IMR-90 (cell line): ENCODE results near the gene GMEB2. TPM values are rescaled to one million over a fixed set of nuclear protein-coding genes. Genes with fewer than 3 reads are reported as not detected.

Source experiments
- ATAC-seq: fragments of 200-7000 bp; cut with Tn5 transposase; 2 replicates; pipeline ENCODE4 v1.9.1; 2020; ENCODE audit warnings: low read depth, mild to moderate bottlenecking, moderate library complexity
- BruUV-seq: library from RNA; stranded (reverse); fragments of 400-500 nt; replicated peaks from 2 replicates; lab custom pipeline; 2021; lab: Mats Ljungman, UMichigan
- CTCF ChIA-PET: fragments of 300-600 bp; formaldehyde crosslinking; extraction: SDS; loops from one replicate; lab custom pipeline; 2021; ENCODE audit warnings: antibody characterized with exemption; lab: Yijun Ruan, JAX
- POLR2A ChIA-PET: fragments of 300-600 bp; sonication (Branson Sonifier 250); formaldehyde crosslinking; loops from one replicate; lab custom pipeline; 2022; ENCODE audit warnings: antibody characterized with exemption; ENCODE audit not compliant: unreplicated experiment; lab: Charles Lee
- DNase-seq: peaks from one replicate; pipeline ENCODE4 v3.0.0; 2013
- H2AFZ ChIP-seq: replicated peaks from 2 replicates; pipeline ENCODE3; 2013; ENCODE audit warnings: low read length, mild to moderate bottlenecking; ENCODE audit not compliant: poor library complexity
- H2AK5ac ChIP-seq: 2 replicates; pipeline ENCODE4 v1.6.1; 2013; ENCODE audit warnings: low read depth, low read length, inconsistent platforms
- H2AK9ac ChIP-seq: replicated peaks from 2 replicates; pipeline ENCODE3; 2013; ENCODE audit warnings: mild to moderate bottlenecking, low read depth, low read length, moderate library complexity; ENCODE audit not compliant: poor library complexity
- H2BK120ac ChIP-seq: 2 replicates; pipeline ENCODE4 v1.6.1; 2013; ENCODE audit warnings: low read depth, low read length, inconsistent platforms
- H2BK15ac ChIP-seq: 3 replicates; pipeline ENCODE4 v1.6.1; 2013; ENCODE audit warnings: low read depth, low read length, inconsistent platforms
- H2BK20ac ChIP-seq: 2 replicates; pipeline ENCODE4 v1.6.1; 2013; ENCODE audit warnings: low read depth, mild to moderate bottlenecking, inconsistent platforms, low read length, moderate library complexity
- H2BK5ac ChIP-seq: 2 replicates; pipeline ENCODE4 v1.6.1; 2013; ENCODE audit warnings: mild to moderate bottlenecking, low read depth, low read length, inconsistent platforms; ENCODE audit not compliant: poor library complexity, severe bottlenecking
- H3K14ac ChIP-seq: replicated peaks from 2 replicates; pipeline ENCODE4 v1.6.1; 2013; ENCODE audit warnings: low read depth, low read length, inconsistent platforms
- H3K18ac ChIP-seq: 2 replicates; pipeline ENCODE4 v1.6.1; 2013; ENCODE audit warnings: low read depth, low read length, control low read depth
- H3K23ac ChIP-seq: 2 replicates; pipeline ENCODE4 v1.6.1; 2013; ENCODE audit warnings: low read depth, low read length, inconsistent platforms
- H3K27ac ChIP-seq: 2 replicates; pipeline ENCODE4 v1.5.1; 2013; ENCODE audit warnings: mild to moderate bottlenecking, control low read depth, low read length; ENCODE audit not compliant: insufficient read depth
- H3K27me3 ChIP-seq: 2 replicates; pipeline ENCODE4 v1.6.1; 2013; ENCODE audit warnings: low read length; ENCODE audit not compliant: control insufficient read depth, insufficient read depth
- H3K36me3 ChIP-seq: 2 replicates; pipeline ENCODE4 v1.6.1; 2013; ENCODE audit warnings: low read length, mixed read lengths; ENCODE audit not compliant: control insufficient read depth, insufficient read depth
- H3K4ac ChIP-seq: 2 replicates; pipeline ENCODE4 v1.6.1; 2013; ENCODE audit warnings: low read depth, low read length, inconsistent platforms
- H3K4me1 ChIP-seq: 2 replicates; pipeline ENCODE4 v1.6.1; 2013; ENCODE audit warnings: low read length, mixed read lengths; ENCODE audit not compliant: control insufficient read depth, insufficient read depth
- H3K4me2 ChIP-seq: 2 replicates; pipeline ENCODE4 v1.6.1; 2013; ENCODE audit warnings: low read depth, mild to moderate bottlenecking, control low read depth, low read length, moderate library complexity
- H3K4me3 ChIP-seq: 2 replicates; pipeline ENCODE4 v1.5.1; 2013; ENCODE audit warnings: low read depth, mild to moderate bottlenecking, control low read depth, low read length, moderate library complexity; ENCODE audit not compliant: insufficient read depth
- H3K56ac ChIP-seq: 2 replicates; pipeline ENCODE4 v1.6.1; 2013; ENCODE audit warnings: low read length, inconsistent platforms; ENCODE audit not compliant: insufficient read depth; ENCODE audit errors: extremely low read depth
- H3K79me1 ChIP-seq, 2 experiments: 2 replicates each; pipeline ENCODE4 v1.6.1; 2013; ENCODE audit warnings: low read length in 2 of 2, inconsistent platforms in 1 of 2, low read depth in 1 of 2
- H3K9ac ChIP-seq: 2 replicates; pipeline ENCODE4 v1.6.1; 2013; ENCODE audit warnings: low read depth, low read length, control low read depth
- H3K9me1 ChIP-seq: 2 replicates; pipeline ENCODE4 v1.6.1; 2013; ENCODE audit warnings: low read length, inconsistent platforms; ENCODE audit not compliant: insufficient read depth
- H3K9me3 ChIP-seq: 2 replicates; pipeline ENCODE4 v1.6.1; 2013; ENCODE audit warnings: low read length; ENCODE audit not compliant: control insufficient read depth, insufficient read depth
- H4K20me1 ChIP-seq: 2 replicates; pipeline ENCODE4 v1.6.1; 2013; ENCODE audit warnings: low read length, inconsistent platforms; ENCODE audit not compliant: insufficient read depth
- H4K5ac ChIP-seq: 2 replicates; pipeline ENCODE4 v1.6.1; 2013; ENCODE audit warnings: mild to moderate bottlenecking, low read depth, low read length, control low read depth
- H4K8ac ChIP-seq, 2 experiments: 2 replicates each; pipeline ENCODE4 v1.6.1; 2013; ENCODE audit warnings: low read depth in 2 of 2, low read length in 2 of 2, control low read depth in 1 of 2, inconsistent platforms in 1 of 2
- H4K91ac ChIP-seq: 2 replicates; pipeline ENCODE4 v1.6.1; 2013; ENCODE audit warnings: low read depth, low read length, inconsistent platforms; ENCODE audit not compliant: insufficient read depth
- BHLHE40 ChIP-seq: fragments of 150-350 bp; IDR thresholded peaks from 2 replicates; pipeline ENCODE4 v1.6.1; 2016; ENCODE audit warnings: mild to moderate bottlenecking, low read depth, low read length
- CEBPB ChIP-seq: IDR thresholded peaks from 2 replicates; pipeline ENCODE4 v1.6.1; 2012; ENCODE audit warnings: low read depth, low read length, improper control_type of control experiment
- CHD1 ChIP-seq: IDR thresholded peaks from 2 replicates; pipeline ENCODE4 v1.6.1; 2012; ENCODE audit warnings: low read depth, low read length, improper control_type of control experiment
- CTCF ChIP-seq: conservative IDR thresholded peaks from 2 replicates; pipeline ENCODE4 v1.5.1; 2012; ENCODE audit warnings: mild to moderate bottlenecking, low read depth, low read length, improper control_type of control experiment
- ELK1 ChIP-seq: fragments of 150-350 bp; IDR thresholded peaks from 2 replicates; pipeline ENCODE4 v1.6.1; 2016; ENCODE audit warnings: low read depth, mild to moderate bottlenecking, low read length, moderate library complexity, borderline replicate concordance
- FOS ChIP-seq: fragments of 150-350 bp; IDR thresholded peaks from 2 replicates; pipeline ENCODE4 v1.6.1; 2016; ENCODE audit warnings: low read depth, low read length
- MAFK ChIP-seq: IDR thresholded peaks from 2 replicates; pipeline ENCODE4 v1.6.1; 2012; ENCODE audit warnings: low read depth, low read length, improper control_type of control experiment
- MAZ ChIP-seq: IDR thresholded peaks from 2 replicates; pipeline ENCODE4 v1.6.1; 2012; ENCODE audit warnings: low read depth, mild to moderate bottlenecking, low read length, improper control_type of control experiment, moderate library complexity, borderline replicate concordance
- MXI1 ChIP-seq: IDR thresholded peaks from 2 replicates; pipeline ENCODE4 v1.6.1; 2012; ENCODE audit warnings: low read depth, mild to moderate bottlenecking, low read length, moderate library complexity, borderline replicate concordance
- NFE2L2 ChIP-seq: fragments of 150-350 bp; IDR thresholded peaks from 2 replicates; pipeline ENCODE4 v1.6.1; 2016; ENCODE audit warnings: low read depth, mild to moderate bottlenecking, low read length
- POLR2A ChIP-seq: IDR thresholded peaks from 2 replicates; pipeline ENCODE4 v1.6.1; 2012; ENCODE audit warnings: mild to moderate bottlenecking, low read depth, low read length
- RAD21 ChIP-seq: IDR thresholded peaks from 2 replicates; pipeline ENCODE4 v1.6.1; 2012; ENCODE audit warnings: low read length, improper control_type of control experiment
- RCOR1 ChIP-seq: IDR thresholded peaks from 2 replicates; pipeline ENCODE4 v1.6.1; 2012; ENCODE audit warnings: mild to moderate bottlenecking, low read length, improper control_type of control experiment; ENCODE audit not compliant: insufficient replicate concordance
- RFX5 ChIP-seq: IDR thresholded peaks from 2 replicates; pipeline ENCODE4 v1.8.0; 2012; ENCODE audit warnings: low read depth, mild to moderate bottlenecking, low read length, moderate library complexity
- SMC3 ChIP-seq: fragments of 150-350 bp; IDR thresholded peaks from 2 replicates; pipeline ENCODE4 v1.6.1; 2016; ENCODE audit warnings: low read depth, mild to moderate bottlenecking, antibody characterized with exemption, low read length, moderate library complexity
- USF2 ChIP-seq: fragments of 150-350 bp; IDR thresholded peaks from 2 replicates; pipeline ENCODE4 v1.6.1; 2017; ENCODE audit warnings: mild to moderate bottlenecking, antibody characterized with exemption, low read length, low read depth
- WGBS, 2 experiments: methylation state at CpG; one replicate each; pipeline versions ENCODE4 v1.1.5 to v1.1.7; 2013; ENCODE audit warnings: missing lambda C conversion rate in 2 of 2; ENCODE audit not compliant: insufficient read length in 1 of 2; ENCODE audit errors: extremely low coverage in 2 of 2; 5-methylcytosine and 5-hydroxymethylcytosine counted together
- dilution Hi-C: fragments of 300-500 bp; cut with HindIII; formaldehyde crosslinking; loops from one replicate; pipeline ENCODE4 v1.14.3; 2018; ENCODE audit warnings: low sequenced_read_pairs; ENCODE audit not compliant: unreplicated experiment
- in situ Hi-C: fragments of 300-500 bp; cut with MboI; formaldehyde crosslinking; loops from 3 replicates; pipeline ENCODE4 v1.14.3; 2019; ENCODE audit warnings: low sequenced_read_pairs, inconsistent platforms, mixed read lengths
- intact Hi-C: fragments of 100-400 bp; cut with micrococcal nuclease; formaldehyde crosslinking; loops from 2 replicates; pipeline ENCODE4 v1.10.0; 2022
- polyA plus RNA-seq, 3 experiments: library from polyadenylated mRNA; depleted of rRNA; stranded (reverse); fragments of >200 nt; gene quantifications; 2 replicates each; pipeline ENCODE4 v1.2.3, GENCODE V29; 2012; ENCODE audit warnings: low replicate concordance in 1 of 3
- total RNA-seq: library from RNA; depleted of rRNA; stranded (reverse); fragments of >200 nt; gene quantifications from 2 replicates; pipeline ENCODE4 v1.2.3, GENCODE V29; 2012

The GMEB2 gene
- total and polyA plus RNA-seq, 2 of the 4 experiments (the other 2 are of a cell fraction): 5.0 to 10.0 TPM

- no TSS peak for BruUV-seq
- intact Hi-C loops: no loop called here
- 97% methylated on average over 4 of the region's 9 CpGs; no CpG with 5 or more reads in 1 of the 2 experiments for WGBS, 2 experiments
Measured at GRCh38 chr20:63662813-63663189, 35.9 kb upstream of the GMEB2 start.

More at GRCh38 chr20:63662813-63663189, 35.9 kb upstream of the GMEB2 start:
- TF ChIP-seq CEBPB: no peak
- TF ChIP-seq RCOR1: no peak
- no peak for TF ChIP-seq FOS
- no peak for TF ChIP-seq MXI1
- no peak for TF ChIP-seq CTCF
- no peak for TF ChIP-seq RAD21
- no peak for TF ChIP-seq ELK1
- no peak for TF ChIP-seq MAFK
- TF ChIP-seq BHLHE40: no peak
- no peak for TF ChIP-seq SMC3
- TF ChIP-seq MAZ: no peak
- TF ChIP-seq CHD1: no peak
- TF ChIP-seq NFE2L2: no peak
- no peak for TF ChIP-seq USF2
- no peak for TF ChIP-seq RFX5
- no peak for TF ChIP-seq POLR2A
- ATAC-seq: no peak
- CTCF ChIA-PET: no interaction called here
- Histone ChIP-seq H3K9me1 (0 out of 2 replicates have a peak, but pooled peaks cover 3% of the 10 kb centered on the region), H3K14ac (no peak overlapping the region), H3K4me2 (no peak overlapping the region), H2BK20ac (no peak overlapping the region), H4K5ac (no peak overlapping the region), H3K18ac (no peak overlapping the region), H2AK5ac (no peak overlapping the region), H2BK15ac (no peak overlapping the region), H2AFZ (no peak overlapping the region), H3K4me3 (no peak overlapping the region), H3K9me3 (no peaks in the 10 kb centered on the region), H4K8ac (no peak overlapping the region), H2BK120ac (no peak overlapping the region), H2AK9ac (no peak overlapping the region), H3K56ac (no peak overlapping the region), H3K9ac (no peak overlapping the region), H3K27ac (no peak overlapping the region), H3K27me3 (no peaks in the 10 kb centered on the region), H3K36me3 (peaks cover 47% of the 10 kb centered on the region), H4K20me1 (peaks cover 3% of the 10 kb centered on the region; the same call in 1 of the 2 replicates), H2BK5ac (no peak overlapping the region), H4K91ac (no peak overlapping the region), H3K4ac (no peak overlapping the region), H3K23ac (no peak overlapping the region), H3K79me1 (peaks cover 18 to 53% of the 10 kb centered on the region in 2 experiments), H3K4me1 (peaks cover 6% of the 10 kb centered on the region)
- no peak for DNase-seq
- POLR2A ChIA-PET: no interaction called here
- dilution Hi-C loops: no loop called here
- in situ Hi-C loops: no loop called here
